Stimulated activated CD4-positive, alpha-beta T cell treated with anti-CD3 and anti-CD28 coated beads, TNF-alpha, amount 100 ng/mL, for 24 hours (primary cell): ENCODE measurements around the gene COG5.

ENCODE experiments used
- DNase-seq, 3 experiments: peaks; one replicate each; pipeline ENCODE4 v3.0.0-alpha.2; 2020; ENCODE audit warnings: low read depth in 3 of 3

The COG5 gene

GRCh38 chr7:107330478-107330877, 233.2 kb downstream of the COG5 start:
- no peak for DNase-seq

- DNase-seq, result no peak
Measured at GRCh38 chr7:107327986-107328569, 235.6 kb downstream of the COG5 start.

GRCh38 chr7:107326061-107326460, 237.7 kb downstream of the COG5 start:
- no peak for DNase-seq

- no peak for DNase-seq
Measured at GRCh38 chr7:107322015-107322414, 241.7 kb downstream of the COG5 start.

GRCh38 chr7:107321611-107322010, 242.1 kb downstream of the COG5 start:
- no peak for DNase-seq

GRCh38 chr7:107319724-107320228, 243.9 kb downstream of the COG5 start:
- DNase-seq, result no peak

GRCh38 chr7:107318523-107319160, 245.1 kb downstream of the COG5 start:
- no peak for DNase-seq

GRCh38 chr7:107315716-107316220, 248.0 kb downstream of the COG5 start:
- DNase-seq, result no peak

- no peak for DNase-seq
Measured at GRCh38 chr7:107313355-107313754, 250.4 kb downstream of the COG5 start.

GRCh38 chr7:107312418-107312817, 251.3 kb downstream of the COG5 start:
- DNase-seq, result no peak

GRCh38 chr7:107309296-107309695, 254.4 kb downstream of the COG5 start:
- no peak for DNase-seq

- no peak for DNase-seq
Measured at GRCh38 chr7:107304636-107305035, 259.1 kb downstream of the COG5 start.

GRCh38 chr7:107304063-107304462, 259.7 kb downstream of the COG5 start:
- DNase-seq, result no peak

- DNase-seq, result no peak
Measured at GRCh38 chr7:107302250-107302847, 261.4 kb downstream of the COG5 start.

- no peak for DNase-seq
Measured at GRCh38 chr7:107294182-107294581, 269.5 kb downstream of the COG5 start.

GRCh38 chr7:107292591-107292990, 271.1 kb downstream of the COG5 start:
- DNase-seq, result no peak

- no peak for DNase-seq
Measured at GRCh38 chr7:107291434-107291833, 272.3 kb downstream of the COG5 start.

GRCh38 chr7:107286751-107287621, 276.7 kb downstream of the COG5 start:
- no peak for DNase-seq

GRCh38 chr7:107284911-107285479, 278.7 kb downstream of the COG5 start:
- no peak for DNase-seq

GRCh38 chr7:107277331-107277730, 286.4 kb downstream of the COG5 start:
- no peak for DNase-seq

GRCh38 chr7:107276220-107276827, 287.4 kb downstream of the COG5 start:
- DNase-seq, result no peak
